ENCODE measurements around the gene SHROOM1.

GRCh38 chr5:132778129-132778528 lies 52.3 kb downstream of the SHROOM1 start:
- TF ChIP-seq CTCF (IDR thresholded peaks at IDR 0.05) = no peak
- TF ChIP-seq ZFX (IDR thresholded peaks at IDR 0.05; ENCODE audit: borderline replicate concordance) = no peak

Measured in 22Rv1 (cell line).